Activated CD8-positive, alpha-beta memory T cell treated with anti-CD3 and anti-CD28 coated beads, Interleukin-2, amount 10 ng/mL, durations not matched to agents 7 days and 5 days (primary cell): Measurements from ENCODE around the gene NRARP. TPM values are rescaled to one million over a fixed set of nuclear protein-coding genes. Genes with fewer than 3 reads are reported as not detected.
"Not testable (repeated sequence)": the region's sequence is repeated elsewhere in the genome, so short reads cannot be mapped to it uniquely, and the experiment has no call there.

ENCODE experiments used
- ATAC-seq: fragments of 150-1000 bp; cut with Tn5 transposase; one replicate; pipeline ENCODE4 v1.10.0; 2021; ENCODE audit warnings: moderate library complexity
- CTCF ChIA-PET: fragments of 350-600 bp; sonication (Branson Sonifier 250); formaldehyde crosslinking; loops from one replicate; lab custom pipeline; 2021; ENCODE audit warnings: antibody characterized with exemption; lab: Charles Lee
- DNase-seq: peaks from one replicate; pipeline ENCODE4 v3.0.0-alpha.2; 2020
- H3K27ac Mint-ChIP-seq: one replicate; pipeline ENCODE4 v1.8.0; 2021; ENCODE audit warnings: mild to moderate bottlenecking, mixed read lengths
- H3K27me3 Mint-ChIP-seq: one replicate; pipeline ENCODE4 v1.8.0; 2021; ENCODE audit warnings: mixed read lengths
- H3K36me3 Mint-ChIP-seq: one replicate; pipeline ENCODE4 v1.8.0; 2021; ENCODE audit warnings: mild to moderate bottlenecking, mixed read lengths
- H3K4me1 Mint-ChIP-seq: one replicate; pipeline ENCODE4 v1.8.0; 2021; ENCODE audit warnings: mixed read lengths
- H3K4me3 Mint-ChIP-seq: one replicate; pipeline ENCODE4 v1.8.0; 2021; ENCODE audit warnings: mild to moderate bottlenecking, moderate library complexity, mixed read lengths
- H3K9me3 Mint-ChIP-seq: one replicate; pipeline ENCODE4 v1.8.0; 2022; ENCODE audit warnings: low read depth, mixed read lengths
- total RNA-seq, 2 experiments: library from RNA; stranded (reverse); gene quantifications; one replicate each; pipeline ENCODE4 v1.2.3, GENCODE V29; 2021

Gene NRARP
- total RNA-seq, 2 experiments from 2014 or later = 1.6 to 4.5 TPM

- Mint-ChIP-seq H3K4me3 (no peak overlapping the region), H3K27ac (peak overlapping the region; percentile 37), H3K9me3 (no peaks in the 10 kb centered on the region), H3K36me3 (peaks cover 16% of the 10 kb centered on the region), H3K4me1 (peaks cover 22% of the 10 kb centered on the region), H3K27me3 (no peaks in the 10 kb centered on the region)
- no peak for DNase-seq
- ATAC-seq = peak; percentile 31
- CTCF ChIA-PET = interaction anchor here (1.4 kb wide), 1 partner anchor 31 kb away, joined by 3 read pairs; no protein-coding TSS in a partner anchor
Measured at GRCh38 chr9:137270929-137271695, 31.0 kb downstream of the NRARP start.

- peaks cover 22% of the 10 kb centered on the region for H3K4me1 Mint-ChIP-seq
- peaks cover 20% of the 10 kb centered on the region for H3K36me3 Mint-ChIP-seq
- H3K9me3 Mint-ChIP-seq = no peaks in the 10 kb centered on the region
- DNase-seq (no peak), ATAC-seq (no peak)
- no peaks in the 10 kb centered on the region for H3K27me3 Mint-ChIP-seq
- CTCF ChIA-PET = interaction anchor here (1.0 kb wide), 1 partner anchor 164 kb away, joined by 3 read pairs; no protein-coding TSS in a partner anchor
- H3K27ac Mint-ChIP-seq = no peak overlapping the region
- H3K4me3 Mint-ChIP-seq = no peak overlapping the region
Measured at GRCh38 chr9:137269231-137269772, 32.8 kb downstream of the NRARP start.

- Mint-ChIP-seq H3K27me3 (no peaks in the 10 kb centered on the region), H3K27ac (peak overlapping the region; percentile 0), H3K4me3 (no peak overlapping the region), H3K9me3 (no peaks in the 10 kb centered on the region), H3K4me1 (peaks cover 22% of the 10 kb centered on the region), H3K36me3 (peaks cover 21% of the 10 kb centered on the region)
- CTCF ChIA-PET = interaction anchor here (1.0 kb wide), 1 partner anchor 163 kb away, joined by 3 read pairs; no protein-coding TSS in a partner anchor
- ATAC-seq (no peak), DNase-seq (no peak)
Measured at GRCh38 chr9:137268538-137269201, 33.4 kb downstream of the NRARP start.

GRCh38 chr9:137267933-137268355 is 34.1 kb downstream of the NRARP start:
- H3K36me3 Mint-ChIP-seq = peaks cover 21% of the 10 kb centered on the region
- no peaks in the 10 kb centered on the region for H3K27me3 Mint-ChIP-seq
- ATAC-seq = no peak
- no peak overlapping the region for H3K4me3 Mint-ChIP-seq
- DNase-seq = no peak
- no peak overlapping the region for H3K27ac Mint-ChIP-seq
- H3K4me1 Mint-ChIP-seq = peaks cover 22% of the 10 kb centered on the region
- no peaks in the 10 kb centered on the region for H3K9me3 Mint-ChIP-seq
- CTCF ChIA-PET = interaction anchor here (1.0 kb wide), 1 partner anchor 10 kb away, joined by 3 read pairs; the partner anchor contains the start of gene TOR4A

- no peaks in the 10 kb centered on the region for H3K27me3 Mint-ChIP-seq
- peaks cover 22% of the 10 kb centered on the region for H3K4me1 Mint-ChIP-seq
Measured at GRCh38 chr9:137266585-137267453, 35.3 kb downstream of the NRARP start.

GRCh38 chr9:137266162-137266527 is 35.9 kb downstream of the NRARP start:
- H3K4me3 Mint-ChIP-seq = no peak overlapping the region
- no peaks in the 10 kb centered on the region for H3K27me3 Mint-ChIP-seq
- no peak for ATAC-seq
- H3K4me1 Mint-ChIP-seq = peaks cover 18% of the 10 kb centered on the region
- no peak overlapping the region for H3K27ac Mint-ChIP-seq
- CTCF ChIA-PET = no interaction called here
- H3K36me3 Mint-ChIP-seq = peaks cover 22% of the 10 kb centered on the region
- DNase-seq = no peak
- no peaks in the 10 kb centered on the region for H3K9me3 Mint-ChIP-seq

More at GRCh38 chr9:137266585-137267453, 35.3 kb downstream of the NRARP start:
- DNase-seq (no peak), ATAC-seq (no peak)
- Mint-ChIP-seq H3K9me3 (no peaks in the 10 kb centered on the region), H3K36me3 (peaks cover 21% of the 10 kb centered on the region), H3K4me3 (no peak overlapping the region), H3K27ac (no peak overlapping the region)
- CTCF ChIA-PET = interaction anchor here (1.0 kb wide), 1 partner anchor 11 kb away, joined by 3 read pairs; the partner anchor contains the start of gene TOR4A

- peaks cover 15% of the 10 kb centered on the region for H3K4me1 Mint-ChIP-seq
- H3K27ac Mint-ChIP-seq = no peak overlapping the region
- no peak for ATAC-seq
- H3K4me3 Mint-ChIP-seq = no peak overlapping the region
- no peak for DNase-seq
- H3K9me3 Mint-ChIP-seq = no peaks in the 10 kb centered on the region
- CTCF ChIA-PET = no interaction called here
- H3K36me3 Mint-ChIP-seq = peaks cover 22% of the 10 kb centered on the region
- no peaks in the 10 kb centered on the region for H3K27me3 Mint-ChIP-seq
Measured at GRCh38 chr9:137265496-137266161, 36.4 kb downstream of the NRARP start.

GRCh38 chr9:137264067-137264466 is 38.0 kb downstream of the NRARP start:
- ATAC-seq = no peak
- H3K36me3 Mint-ChIP-seq = peaks cover 23% of the 10 kb centered on the region
- H3K27ac Mint-ChIP-seq = no peak overlapping the region
- H3K4me3 Mint-ChIP-seq = no peak overlapping the region
- no peaks in the 10 kb centered on the region for H3K27me3 Mint-ChIP-seq
- no peaks in the 10 kb centered on the region for H3K9me3 Mint-ChIP-seq
- CTCF ChIA-PET = interaction anchor here (1.0 to 1.6 kb wide), 3 partner anchors 9 to 27 kb away, joined by 3 to 4 read pairs (median 3); partner anchors contain the start of genes NELFB and TOR4A
- H3K4me1 Mint-ChIP-seq = peaks cover 9% of the 10 kb centered on the region
- DNase-seq = no peak

- CTCF ChIA-PET = interaction anchor here (1.2 to 1.6 kb wide), 2 partner anchors 9 to 14 kb away, joined by 3 to 4 read pairs; partner anchors contain the start of genes NELFB and TOR4A
- ATAC-seq (no peak), DNase-seq (no peak)
- peaks cover 5% of the 10 kb centered on the region for H3K4me1 Mint-ChIP-seq
- H3K4me3 Mint-ChIP-seq = no peak overlapping the region
- peaks cover 20% of the 10 kb centered on the region for H3K36me3 Mint-ChIP-seq
- no peaks in the 10 kb centered on the region for H3K27me3 Mint-ChIP-seq
- no peaks in the 10 kb centered on the region for H3K9me3 Mint-ChIP-seq
- H3K27ac Mint-ChIP-seq = no peak overlapping the region
Measured at GRCh38 chr9:137263506-137263905, 38.6 kb downstream of the NRARP start.

GRCh38 chr9:137262909-137263285 is 39.2 kb downstream of the NRARP start:
- Mint-ChIP-seq H3K36me3 (peaks cover 19% of the 10 kb centered on the region), H3K27me3 (no peaks in the 10 kb centered on the region), H3K27ac (no peak overlapping the region), H3K9me3 (no peaks in the 10 kb centered on the region), H3K4me1 (peaks cover 3% of the 10 kb centered on the region), H3K4me3 (no peak overlapping the region)
- CTCF ChIA-PET = interaction anchor here (1.2 to 2.3 kb wide), 2 partner anchors 22 to 26 kb away, joined by 5 to 8 read pairs; partner anchors contain the start of gene TUBB4B
- ATAC-seq (no peak), DNase-seq (no peak)

- not testable (repeated sequence) for DNase-seq, ATAC-seq, H3K4me1 Mint-ChIP-seq, H3K4me3 Mint-ChIP-seq, H3K9me3 Mint-ChIP-seq, H3K27me3 Mint-ChIP-seq, H3K27ac Mint-ChIP-seq
- CTCF ChIA-PET = interaction anchor here (1.2 to 2.3 kb wide), 2 partner anchors 22 to 26 kb away, joined by 5 to 8 read pairs; partner anchors contain the start of gene TUBB4B
- peaks cover 16% of the 10 kb centered on the region for H3K36me3 Mint-ChIP-seq
Measured at GRCh38 chr9:137262173-137262908, 39.7 kb downstream of the NRARP start.
